ENCODE measurements around the gene ELAVL4. TPM values are rescaled to one million over a fixed set of nuclear protein-coding genes. Genes with fewer than 3 reads are reported as not detected.

Gene ELAVL4
- total RNA-seq, 1 experiment from 2014 or later, result not detected

- BruUV-seq (replicated peaks), result no TSS peak
- Histone ChIP-seq H3K27me3 (ENCODE audit: insufficient read depth, low read length) (peaks cover 16% of the 10 kb centered on the region; the same call in 1 of the 2 replicates), H3K4me2 (ENCODE audit: low read length) (no peak overlapping the region), H3K9me3 (ENCODE audit: control insufficient read depth in 1 of 2, insufficient read depth in 1 of 2, low read depth in 1 of 2, low read length in 2 of 2) (no peaks in the 10 kb centered on the region), H3K9ac (ENCODE audit: low read length) (no peak overlapping the region), H4K20me1 (ENCODE audit: insufficient read depth) (no peaks in the 10 kb centered on the region), H3K36me3 (ENCODE audit: control insufficient read depth in 1 of 2, insufficient read depth in 2 of 2, low read length in 2 of 2) (no peaks in the 10 kb centered on the region), H3K9me2 (ENCODE audit: insufficient read depth) (no peaks in the 10 kb centered on the region), H3K27ac (ENCODE audit: low read depth, low read length) (no peak overlapping the region), H3K4me3 (replicated peaks in 1 of 2; ENCODE audit: low read depth in 1 of 2, low read length in 2 of 2) (no peak overlapping the region), H3K79me2 (ENCODE audit: insufficient read depth, low read length) (no peaks in the 10 kb centered on the region), H2AFZ (ENCODE audit: low read depth, low read length, poor library complexity, severe bottlenecking) (no peak overlapping the region), H3K4me1 (ENCODE audit: control insufficient read depth in 1 of 2, insufficient read depth in 2 of 2, low read length in 2 of 2) (no peaks in the 10 kb centered on the region)
- ChIA-PET CTCF (no interaction called here), POLR2A (no interaction called here), RAD21 (ENCODE audit: low non-redundant PET in 1 of 2, low total read pairs in 2 of 2, uncharacterized antibody in 2 of 2, unreplicated experiment in 2 of 2) (no interaction called here)
- no peak for TF ChIP-seq REST (IDR thresholded peaks at IDR 0.05; ENCODE audit: low read depth)
- no peak for TF ChIP-seq FOSL1 (IDR thresholded peaks at IDR 0.05; ENCODE audit: low read depth)
- no peak for TF ChIP-seq ZFX (IDR thresholded peaks at IDR 0.05)
- TF ChIP-seq CTCF (IDR thresholded peaks at IDR 0.05 in 2 of 3, conservative IDR thresholded peaks at IDR 0.05 in 1 of 3; ENCODE audit: borderline replicate concordance in 1 of 3, insufficient read depth in 1 of 3, low read depth in 2 of 3, low read length in 2 of 3), result no peak
- TF ChIP-seq ZBTB33 (IDR thresholded peaks at IDR 0.05; ENCODE audit: extremely low read depth, insufficient replicate concordance, low read length), result no peak
- TF ChIP-seq ZNF274 (IDR thresholded peaks at IDR 0.05; ENCODE audit: low read depth, low read length), result no peak
- no peak for TF ChIP-seq EZH2phosphoT487 (IDR thresholded peaks at IDR 0.05; ENCODE audit: borderline replicate concordance)
- no peak for TF ChIP-seq SP1 (IDR thresholded peaks at IDR 0.05; ENCODE audit: low read depth)
- no peak for TF ChIP-seq EGR1 (IDR thresholded peaks at IDR 0.05; ENCODE audit: low read depth)
- no peak for TF ChIP-seq EZH2 (IDR thresholded peaks at IDR 0.05)
- TF ChIP-seq CBX3 (IDR thresholded peaks at IDR 0.05; ENCODE audit: low read depth), result no peak
- DNase-seq (ENCODE audit: low read depth, low spot score) (no peak), ATAC-seq (no peak)
- intact Hi-C loops (cut with micrococcal nuclease), result no loop called here
These were observed 2.5 kb upstream of the ELAVL4 start for GRCh38 chr1:50106095-50106761.

Data from HCT116 (cell line).